ENCODE data around the gene TMEM86B.

DNA sequence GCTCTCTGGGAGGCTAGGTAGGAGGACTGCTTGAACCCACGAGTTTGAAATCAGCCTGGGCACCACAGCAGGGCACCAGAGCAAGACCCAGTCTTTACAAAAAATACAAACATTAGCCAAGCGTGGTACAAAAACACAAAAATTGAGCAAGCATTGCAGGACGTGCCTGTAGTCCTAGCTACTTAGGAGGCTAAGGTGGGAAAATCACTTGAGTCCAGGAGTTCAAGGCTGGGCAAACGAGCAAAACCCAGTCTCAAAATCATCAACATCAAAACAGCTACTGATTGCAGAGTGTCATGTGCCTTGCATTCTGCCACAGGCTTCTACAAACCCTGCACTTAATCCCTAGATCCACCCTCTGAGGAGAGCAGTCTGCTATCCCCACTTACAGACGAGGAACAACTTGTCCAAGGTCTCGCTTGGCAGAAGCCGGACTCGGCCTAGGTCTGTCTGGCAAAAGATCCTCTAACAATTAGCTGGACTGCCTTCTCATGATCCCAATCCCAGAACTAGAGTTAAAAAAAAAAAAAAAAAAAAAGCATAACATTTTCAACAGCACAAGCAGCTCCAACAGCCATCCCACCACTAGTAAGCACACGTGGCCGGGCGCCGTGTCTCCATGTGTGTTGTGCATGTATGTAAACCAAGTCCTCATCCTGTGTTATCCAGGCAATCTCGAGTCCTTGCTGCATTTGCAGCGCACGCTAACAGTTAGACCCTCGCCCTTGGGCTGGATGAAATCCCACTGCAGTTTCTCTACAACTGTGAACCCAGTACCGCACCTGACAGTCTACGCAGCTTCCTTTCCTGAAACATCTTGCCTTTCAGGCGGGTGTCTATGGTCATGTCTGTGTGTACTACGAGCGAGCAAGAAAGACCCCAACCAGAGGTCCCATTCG, 28.2 kb upstream of the TMEM86B start:
- TF ChIP-seq, protein P1, sequence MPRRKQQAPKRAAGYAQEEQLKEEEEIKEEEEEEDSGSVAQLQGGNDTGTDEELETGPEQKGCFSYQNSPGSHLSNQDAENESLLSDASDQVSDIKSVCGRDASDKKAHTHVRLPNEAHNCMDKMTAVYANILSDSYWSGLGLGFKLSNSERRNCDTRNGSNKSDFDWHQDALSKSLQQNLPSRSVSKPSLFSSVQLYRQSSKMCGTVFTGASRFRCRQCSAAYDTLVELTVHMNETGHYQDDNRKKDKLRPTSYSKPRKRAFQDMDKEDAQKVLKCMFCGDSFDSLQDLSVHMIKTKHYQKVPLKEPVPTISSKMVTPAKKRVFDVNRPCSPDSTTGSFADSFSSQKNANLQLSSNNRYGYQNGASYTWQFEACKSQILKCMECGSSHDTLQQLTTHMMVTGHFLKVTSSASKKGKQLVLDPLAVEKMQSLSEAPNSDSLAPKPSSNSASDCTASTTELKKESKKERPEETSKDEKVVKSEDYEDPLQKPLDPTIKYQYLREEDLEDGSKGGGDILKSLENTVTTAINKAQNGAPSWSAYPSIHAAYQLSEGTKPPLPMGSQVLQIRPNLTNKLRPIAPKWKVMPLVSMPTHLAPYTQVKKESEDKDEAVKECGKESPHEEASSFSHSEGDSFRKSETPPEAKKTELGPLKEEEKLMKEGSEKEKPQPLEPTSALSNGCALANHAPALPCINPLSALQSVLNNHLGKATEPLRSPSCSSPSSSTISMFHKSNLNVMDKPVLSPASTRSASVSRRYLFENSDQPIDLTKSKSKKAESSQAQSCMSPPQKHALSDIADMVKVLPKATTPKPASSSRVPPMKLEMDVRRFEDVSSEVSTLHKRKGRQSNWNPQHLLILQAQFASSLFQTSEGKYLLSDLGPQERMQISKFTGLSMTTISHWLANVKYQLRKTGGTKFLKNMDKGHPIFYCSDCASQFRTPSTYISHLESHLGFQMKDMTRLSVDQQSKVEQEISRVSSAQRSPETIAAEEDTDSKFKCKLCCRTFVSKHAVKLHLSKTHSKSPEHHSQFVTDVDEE (CRISPR knock-in tag; IDR thresholded peaks at IDR 0.05) = no peak
- TF ChIP-seq PPARA (CRISPR knock-in tag; IDR thresholded peaks at IDR 0.05; ENCODE audit: borderline replicate concordance) = no peak
- no peak for TF ChIP-seq CSDC2 (CRISPR knock-in tag; IDR thresholded peaks at IDR 0.05)
- TF ChIP-seq, protein P2, sequence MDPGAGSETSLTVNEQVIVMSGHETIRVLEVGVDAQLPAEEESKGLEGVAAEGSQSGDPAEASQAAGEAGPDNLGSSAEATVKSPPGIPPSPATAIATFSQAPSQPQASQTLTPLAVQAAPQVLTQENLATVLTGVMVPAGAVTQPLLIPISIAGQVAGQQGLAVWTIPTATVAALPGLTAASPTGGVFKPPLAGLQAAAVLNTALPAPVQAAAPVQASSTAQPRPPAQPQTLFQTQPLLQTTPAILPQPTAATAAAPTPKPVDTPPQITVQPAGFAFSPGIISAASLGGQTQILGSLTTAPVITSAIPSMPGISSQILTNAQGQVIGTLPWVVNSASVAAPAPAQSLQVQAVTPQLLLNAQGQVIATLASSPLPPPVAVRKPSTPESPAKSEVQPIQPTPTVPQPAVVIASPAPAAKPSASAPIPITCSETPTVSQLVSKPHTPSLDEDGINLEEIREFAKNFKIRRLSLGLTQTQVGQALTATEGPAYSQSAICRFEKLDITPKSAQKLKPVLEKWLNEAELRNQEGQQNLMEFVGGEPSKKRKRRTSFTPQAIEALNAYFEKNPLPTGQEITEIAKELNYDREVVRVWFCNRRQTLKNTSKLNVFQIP (CRISPR knock-in tag; IDR thresholded peaks at IDR 0.05; ENCODE audit: borderline replicate concordance, low read depth) = no peak
- TF ChIP-seq RARB (CRISPR knock-in tag; IDR thresholded peaks at IDR 0.05) = no peak
